Spinal cord (tissue), 10 donors: Measurements from ENCODE around the gene PIKFYVE. TPM values are rescaled to one million over a fixed set of nuclear protein-coding genes. Genes with fewer than 3 reads are reported as not detected.
"Not testable (repeated sequence)": the region's sequence is repeated elsewhere in the genome, so short reads cannot be mapped to it uniquely, and the experiment has no call there.

ENCODE experiments used
- DNase-seq, 6 donors: peaks; one replicate each; pipeline versions ENCODE4 v3.0.0 to v3.0.0-alpha.2; 2013 to 2015; ENCODE audit warnings: low spot score in 6 of 6, low read depth in 4 of 6
- H3K27ac ChIP-seq: one replicate; pipeline ENCODE4 v1.5.1; 2013; ENCODE audit warnings: low read depth, low read length, control low read depth
- H3K27me3 ChIP-seq: one replicate; pipeline ENCODE4 v1.6.1; 2013; ENCODE audit warnings: low read length; ENCODE audit not compliant: control insufficient read depth, insufficient read depth
- H3K36me3 ChIP-seq: one replicate; pipeline ENCODE4 v1.6.1; 2013; ENCODE audit warnings: low read length; ENCODE audit not compliant: control insufficient read depth, insufficient read depth
- H3K4me1 ChIP-seq: one replicate; pipeline ENCODE4 v1.6.1; 2013; ENCODE audit warnings: low read length; ENCODE audit not compliant: control insufficient read depth, insufficient read depth
- H3K4me3 ChIP-seq: one replicate; pipeline ENCODE4 v1.5.1; 2013; ENCODE audit warnings: low read depth, low read length, control low read depth
- H3K9me3 ChIP-seq: one replicate; pipeline ENCODE4 v1.6.1; 2013; ENCODE audit warnings: low read length; ENCODE audit not compliant: control insufficient read depth, insufficient read depth
- WGBS: methylation state at CpG from one replicate; pipeline ENCODE4 v1.1.5; 2013; ENCODE audit warnings: missing lambda C conversion rate; ENCODE audit not compliant: insufficient coverage; 5-methylcytosine and 5-hydroxymethylcytosine counted together
- polyA plus RNA-seq, 2 donors: library from polyadenylated mRNA; unstranded; fragments of 120-200 nt; gene quantifications; one replicate each; pipeline ENCODE4 v1.2.1, GENCODE V29; 2013; ENCODE audit not compliant: insufficient read length in 2 of 2
- total RNA-seq, 2 donors: library from RNA; depleted of rRNA in 1 of 2; stranded (reverse); fragments of 120-200 nt in 1 of 2; fragments of >200 nt in 1 of 2; gene quantifications; one replicate each; pipeline versions ENCODE4 v1.2.3 to v1.2.4, GENCODE V29; 2013 to 2014
- donor health status: healthy.

PIKFYVE gene
- total and polyA plus RNA-seq, 4 donors = 20.5 to 60.0 (median 37.0) TPM

DNA sequence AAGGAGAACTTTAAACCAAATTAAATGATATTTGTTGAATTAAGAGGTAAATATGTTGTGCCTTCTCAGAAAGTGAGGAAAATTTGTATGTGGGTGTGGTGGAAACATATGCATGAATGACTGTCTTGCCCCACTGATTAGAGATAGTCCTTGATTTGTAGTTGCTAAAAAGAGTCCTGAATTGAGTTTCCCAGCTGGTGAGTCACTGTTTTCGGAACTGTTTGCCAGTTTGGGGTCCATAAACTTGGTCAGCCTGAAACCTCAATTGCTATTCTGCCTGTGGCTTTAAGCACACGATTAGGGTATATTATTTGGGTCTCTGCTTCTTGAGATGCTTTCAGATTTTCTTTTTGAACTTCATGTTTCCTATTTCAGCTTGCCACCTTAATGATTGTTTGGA is 53.3 kb downstream of the PIKFYVE start:
- H3K27ac ChIP-seq = no peak overlapping the region
- peaks cover 4% of the 10 kb centered on the region for H3K36me3 ChIP-seq
- 89% methylated on average over 1 of the region's 2 CpGs for WGBS
- no peaks in the 10 kb centered on the region for H3K9me3 ChIP-seq
- no peak overlapping the region for H3K4me3 ChIP-seq
- no peak for DNase-seq
- H3K27me3 ChIP-seq = no peaks in the 10 kb centered on the region
- no peaks in the 10 kb centered on the region for H3K4me1 ChIP-seq

DNA sequence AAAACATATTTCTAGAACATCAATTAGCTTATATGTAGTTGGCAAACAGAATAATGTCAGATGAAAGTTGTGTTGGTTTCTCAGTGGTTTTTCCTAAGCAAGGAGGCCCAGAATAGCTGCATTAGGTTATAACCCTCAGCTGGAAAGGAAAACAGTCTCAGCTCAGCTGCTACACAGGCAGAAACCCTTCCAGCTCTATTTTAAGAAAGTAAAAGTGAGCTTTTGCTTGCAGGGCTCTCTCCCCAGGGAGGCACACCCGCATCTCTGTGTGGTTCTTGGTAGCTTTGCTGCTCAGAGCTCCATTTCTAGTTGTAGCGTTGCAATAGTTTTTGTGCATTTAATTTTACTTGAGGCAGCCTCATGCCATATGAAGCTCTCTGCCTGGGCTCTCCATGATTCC is 54.6 kb downstream of the PIKFYVE start:
- H3K36me3 ChIP-seq = peaks cover 4% of the 10 kb centered on the region
- peak in 1 of 6 donors; percentile 43 for DNase-seq
- no peaks in the 10 kb centered on the region for H3K9me3 ChIP-seq
- H3K4me3 ChIP-seq = no peak overlapping the region
- peak overlapping the region; percentile 7 for H3K27ac ChIP-seq
- H3K4me1 ChIP-seq = peaks cover 6% of the 10 kb centered on the region
- no peaks in the 10 kb centered on the region for H3K27me3 ChIP-seq
- 89% methylated on average over 1 of the region's 2 CpGs for WGBS

DNA sequence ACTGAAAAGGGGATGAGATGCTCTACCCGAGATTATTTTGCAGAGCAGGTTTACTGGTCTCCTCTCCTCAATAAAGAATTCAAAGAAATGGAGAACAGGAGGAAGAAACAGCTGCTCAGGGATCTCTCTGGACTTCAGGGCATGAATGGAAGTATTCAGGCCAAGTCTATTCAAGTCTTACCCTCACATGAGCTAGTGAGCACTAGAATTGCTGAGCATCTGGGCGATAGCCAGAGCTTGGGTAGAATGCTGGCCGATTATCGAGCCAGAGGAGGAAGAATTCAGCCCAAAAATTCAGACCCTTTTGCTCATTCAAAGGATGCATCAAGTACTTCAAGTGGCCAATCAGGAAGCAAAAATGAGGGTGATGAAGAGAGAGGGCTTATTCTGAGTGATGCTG is 60.0 kb downstream of the PIKFYVE start:
- no peaks in the 10 kb centered on the region for H3K27me3 ChIP-seq
- WGBS = 54% methylated on average over 3 of the region's 4 CpGs
- DNase-seq = peak; percentile 40 to 88 (median 54)
- no peaks in the 10 kb centered on the region for H3K9me3 ChIP-seq
- H3K36me3 ChIP-seq = peaks cover 4% of the 10 kb centered on the region
- peak overlapping the region; percentile 81 for H3K27ac ChIP-seq
- H3K4me3 ChIP-seq = no peak overlapping the region
- peaks cover 7% of the 10 kb centered on the region for H3K4me1 ChIP-seq

DNA sequence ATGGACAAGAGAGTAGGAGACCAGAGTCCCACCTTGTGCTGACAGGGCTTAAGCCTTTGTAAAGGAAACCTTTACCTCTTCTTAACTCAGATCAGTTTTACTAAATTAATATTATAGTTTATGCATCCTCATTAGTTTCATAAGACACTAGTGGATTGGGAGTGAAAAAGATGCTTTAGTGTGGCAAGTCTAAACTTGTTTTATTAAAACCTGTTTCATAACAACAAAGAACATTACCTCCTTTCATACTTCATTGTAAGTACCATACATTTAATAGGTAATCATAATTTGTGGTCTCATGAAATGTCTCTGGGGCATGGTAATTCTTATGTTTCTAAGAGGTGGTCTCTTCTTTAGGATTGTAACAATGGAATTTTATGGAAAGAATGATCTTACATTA is 63.4 kb downstream of the PIKFYVE start:
- Histone ChIP-seq H3K4me1 (peaks cover 7% of the 10 kb centered on the region), H3K9me3 (no peaks in the 10 kb centered on the region), H3K27ac (no peak overlapping the region), H3K27me3 (no peaks in the 10 kb centered on the region), H3K4me3 (no peak overlapping the region), H3K36me3 (peaks cover 8% of the 10 kb centered on the region)
- DNase-seq = no peak

DNA sequence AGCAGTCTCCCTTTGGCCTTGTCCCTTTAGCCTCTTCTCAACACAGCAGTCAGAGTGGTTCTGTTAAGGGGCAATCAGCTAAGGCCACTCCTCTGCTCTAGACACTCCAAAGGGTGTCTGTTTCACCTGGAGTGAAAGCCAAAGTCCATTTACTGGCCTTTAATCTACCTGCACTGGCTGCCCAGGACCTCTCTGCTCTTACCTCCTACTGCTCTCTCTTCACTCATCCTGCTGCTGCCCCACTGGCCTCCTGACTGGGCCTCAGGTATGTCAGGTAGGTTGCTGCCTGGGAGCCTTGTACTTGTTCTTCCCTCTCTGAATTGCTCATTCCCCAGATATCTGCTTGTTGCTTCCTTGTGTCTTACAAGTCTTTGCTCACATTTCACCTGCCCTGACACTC is 68.2 kb downstream of the PIKFYVE start:
- DNase-seq = no peak
- H3K27ac ChIP-seq = no peak overlapping the region
- H3K27me3 ChIP-seq = no peaks in the 10 kb centered on the region
- no peaks in the 10 kb centered on the region for H3K9me3 ChIP-seq
- no peak overlapping the region for H3K4me3 ChIP-seq
- H3K4me1 ChIP-seq = no peaks in the 10 kb centered on the region
- H3K36me3 ChIP-seq = peaks cover 5% of the 10 kb centered on the region

DNA sequence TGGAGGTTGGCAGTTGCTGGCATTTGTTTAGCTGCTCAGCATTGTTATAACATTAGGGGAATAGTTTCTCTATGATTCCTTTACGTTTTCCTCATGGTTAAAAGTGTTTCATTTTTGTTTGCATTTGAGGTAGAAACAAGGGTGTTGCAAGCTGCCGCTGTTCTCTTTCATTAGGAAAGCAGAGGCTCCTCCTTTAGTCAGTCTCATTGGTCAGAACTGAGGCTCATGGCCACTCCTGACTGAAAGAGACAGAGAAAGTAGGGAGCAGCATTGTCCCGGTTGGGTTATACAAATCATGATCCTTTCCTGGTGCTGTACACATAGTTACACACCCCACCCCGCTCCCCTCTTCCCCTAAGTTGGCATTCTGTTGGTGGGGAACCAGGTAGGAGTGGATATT is 80.7 kb downstream of the PIKFYVE start:
- no peak for DNase-seq
- H3K9me3 ChIP-seq = no peaks in the 10 kb centered on the region
- H3K4me3 ChIP-seq = no peak overlapping the region
- WGBS = 100% methylated on average over 2 of the region's 4 CpGs
- H3K27ac ChIP-seq = no peak overlapping the region
- no peaks in the 10 kb centered on the region for H3K27me3 ChIP-seq
- peaks cover 13% of the 10 kb centered on the region for H3K36me3 ChIP-seq
- H3K4me1 ChIP-seq = no peaks in the 10 kb centered on the region

DNA sequence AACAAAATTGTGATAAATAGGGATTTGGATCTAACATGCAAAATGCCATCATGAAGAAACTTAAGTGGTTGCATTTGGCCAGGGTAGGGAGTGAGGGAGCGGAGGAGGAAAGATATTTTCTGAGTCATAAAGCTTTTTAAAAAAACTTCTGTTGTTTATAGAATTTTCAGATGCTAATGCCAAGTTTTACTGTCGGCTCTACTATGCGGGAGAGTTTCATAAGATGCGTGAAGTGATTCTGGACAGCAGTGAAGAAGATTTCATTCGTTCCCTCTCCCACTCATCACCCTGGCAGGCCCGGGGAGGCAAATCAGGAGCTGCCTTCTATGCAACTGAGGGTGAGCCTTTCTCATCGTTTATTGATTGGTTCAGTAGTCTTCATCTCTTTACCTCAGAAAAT is 84.6 kb downstream of the PIKFYVE start:
- no peaks in the 10 kb centered on the region for H3K4me1 ChIP-seq
- WGBS = 100% methylated on average over 1 of the region's 7 CpGs
- no peak overlapping the region for H3K27ac ChIP-seq
- H3K36me3 ChIP-seq = peaks cover 8% of the 10 kb centered on the region
- H3K27me3 ChIP-seq = no peaks in the 10 kb centered on the region
- no peak overlapping the region for H3K4me3 ChIP-seq
- DNase-seq = no peak
- H3K9me3 ChIP-seq = no peaks in the 10 kb centered on the region

DNA sequence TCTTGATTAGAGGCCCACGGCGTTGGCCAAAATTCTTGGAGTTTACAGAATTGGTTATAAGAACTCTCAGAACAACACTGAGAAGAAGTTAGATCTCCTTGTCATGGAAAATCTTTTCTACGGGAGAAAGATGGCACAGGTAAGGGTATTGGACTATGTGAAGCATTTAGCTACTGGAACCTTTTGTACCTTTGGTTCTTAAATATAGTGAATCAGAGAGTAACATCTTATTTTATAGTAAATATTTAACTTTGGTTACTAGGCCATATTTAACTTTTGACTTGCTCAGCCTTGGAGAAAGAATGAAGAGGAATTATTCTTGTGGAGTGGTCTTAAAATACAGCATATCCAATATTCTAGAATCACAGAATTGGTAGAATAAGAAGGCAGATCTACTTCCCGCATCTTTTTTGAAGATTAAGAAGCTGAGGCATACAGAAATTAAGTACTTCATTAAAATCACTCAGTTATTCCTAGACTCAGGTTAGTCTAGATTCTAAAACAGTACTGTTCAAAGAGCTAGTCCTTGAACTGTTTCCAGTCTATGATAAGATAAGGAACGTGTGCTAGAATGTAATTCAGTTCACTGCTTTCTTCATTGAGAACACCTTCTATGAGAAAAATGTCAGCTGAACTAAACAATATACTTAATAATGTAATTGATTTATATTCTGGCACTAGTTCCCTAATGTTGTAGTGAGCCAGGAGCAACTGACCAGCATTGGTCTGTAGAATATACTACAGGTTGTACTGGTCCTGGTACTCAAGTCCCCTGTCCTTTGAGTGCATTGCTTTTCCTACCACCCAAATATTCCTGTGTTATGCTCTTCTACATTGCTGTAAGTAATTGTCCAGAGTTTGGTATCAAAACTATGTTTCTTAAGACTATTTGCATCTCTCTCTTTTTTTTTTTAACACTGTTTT is 86.9 kb downstream of the PIKFYVE start:
- Histone ChIP-seq H3K4me1 (no peaks in the 10 kb centered on the region), H3K36me3 (peaks cover 10% of the 10 kb centered on the region), H3K27me3 (no peaks in the 10 kb centered on the region), H3K9me3 (no peaks in the 10 kb centered on the region), H3K27ac (no peak overlapping the region), H3K4me3 (no peak overlapping the region)
- DNase-seq = no peak
- no CpG with 5 or more reads among the region's 5 CpGs for WGBS

DNA sequence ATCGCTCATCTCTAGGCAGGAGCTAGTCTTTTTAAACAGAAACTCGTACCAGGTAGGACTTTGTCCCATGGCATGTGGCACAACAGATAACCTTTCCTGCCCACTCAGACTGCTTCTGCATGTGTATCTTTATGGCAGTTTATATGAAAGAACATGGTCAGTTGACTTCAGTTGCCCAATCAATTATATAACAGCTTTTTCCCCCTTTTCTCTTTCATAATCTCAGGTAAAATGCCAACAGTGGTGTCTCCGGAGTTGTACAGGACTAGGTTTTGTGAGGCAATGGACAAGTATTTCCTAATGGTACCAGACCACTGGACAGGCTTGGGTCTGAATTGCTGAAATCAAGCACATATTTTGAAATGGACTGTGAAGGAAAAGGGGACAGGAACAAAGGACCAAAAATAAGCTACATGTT is 88.9 kb downstream of the PIKFYVE start:
- no peak overlapping the region for H3K27ac ChIP-seq
- H3K36me3 ChIP-seq = peaks cover 11% of the 10 kb centered on the region
- H3K4me3 ChIP-seq = no peak overlapping the region
- WGBS = no CpG with 5 or more reads among the region's 3 CpGs
- no peaks in the 10 kb centered on the region for H3K27me3 ChIP-seq
- DNase-seq = no peak
- H3K4me1 ChIP-seq = no peaks in the 10 kb centered on the region
- peaks cover under 1% of the 10 kb centered on the region for H3K9me3 ChIP-seq

DNA sequence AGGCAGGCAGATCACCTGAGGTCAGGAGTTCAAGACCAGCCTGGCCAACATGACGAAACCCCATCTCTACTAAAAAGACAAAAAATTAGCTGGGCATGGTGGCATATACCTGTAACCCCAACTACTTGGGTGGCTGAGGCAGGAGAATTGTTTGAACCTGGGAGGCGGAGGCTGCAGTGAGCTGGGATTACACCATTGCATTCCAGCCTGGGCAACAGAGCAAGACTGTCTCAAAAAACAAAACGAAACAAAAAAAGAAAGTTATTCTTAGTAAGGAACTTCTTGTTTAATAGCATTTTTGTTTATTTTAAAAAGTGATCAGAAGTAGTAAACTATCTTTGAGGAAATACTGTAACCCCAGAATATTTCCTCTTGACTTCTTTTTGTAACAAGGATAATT is 90.4 kb downstream of the PIKFYVE start:
- WGBS = 100% methylated on average over 1 of the region's 3 CpGs
- H3K27me3 ChIP-seq, H3K4me3 ChIP-seq, H3K4me1 ChIP-seq, H3K27ac ChIP-seq, H3K9me3 ChIP-seq, DNase-seq: not testable (repeated sequence)
- H3K36me3 ChIP-seq = peaks cover 21% of the 10 kb centered on the region
